AG04450 (cell line): ENCODE data around the gene DENND6B. TPM values are rescaled to one million over a fixed set of nuclear protein-coding genes. Genes with fewer than 3 reads are reported as not detected.
A peak's percentile ranks its signal among the peaks of the same experiment; 100 is the strongest.
"Not testable (repeated sequence)": the region's sequence is repeated elsewhere in the genome, so short reads cannot be mapped to it uniquely, and the experiment has no call there.

Source experiments
- CTCF ChIA-PET: fragments of 300-600, 350-600 bp; formaldehyde crosslinking; extraction: SDS; loops from one replicate; lab custom pipeline; 2022; ENCODE audit warnings: antibody characterized with exemption, inconsistent platforms; lab: Charles Lee
- POLR2A ChIA-PET: fragments of 350-600 bp; formaldehyde crosslinking; extraction: SDS; loops from one replicate; lab custom pipeline; 2021; ENCODE audit warnings: antibody characterized with exemption, inconsistent platforms; lab: Yijun Ruan, JAX
- DNase-seq: peaks from one replicate; pipeline ENCODE4 v3.0.0-alpha.2; 2011; ENCODE audit warnings: low read depth, low spot score
- H3K27ac ChIP-seq: one replicate; pipeline ENCODE4 v1.5.1; 2012; ENCODE audit warnings: low read depth, low read length, control low read depth
- H3K27me3 ChIP-seq: one replicate; pipeline ENCODE4 v1.6.0; 2012; ENCODE audit warnings: low read length; ENCODE audit not compliant: control insufficient read depth, insufficient read depth
- H3K4me3 ChIP-seq: 2 replicates; pipeline ENCODE4 v1.5.1; 2011; ENCODE audit warnings: mild to moderate bottlenecking, low read depth, low read length, control low read depth
- H3K9me3 ChIP-seq: 2 replicates; pipeline ENCODE4 v1.5.1; 2012; ENCODE audit warnings: low read length; ENCODE audit not compliant: control insufficient read depth, insufficient read depth
- CTCF ChIP-seq: IDR thresholded peaks from 2 replicates; pipeline ENCODE4 v1.5.1; 2011; ENCODE audit warnings: low read depth, low read length, control low read depth, inconsistent platforms
- polyA plus RNA-seq: library from polyadenylated mRNA; depleted of rRNA; stranded (reverse); fragments of >200 nt; gene quantifications from 2 replicates; pipeline ENCODE4 v1.2.3, GENCODE V29; 2011

DENND6B gene
- polyA plus RNA-seq, 1 experiment, result 2.4 TPM

- TF ChIP-seq CTCF, result no peak
- Histone ChIP-seq H3K9me3 (no peaks in the 10 kb centered on the region; the same call in 1 of the 2 replicates), H3K27ac (peak overlapping the region; percentile 52), H3K27me3 (no peaks in the 10 kb centered on the region), H3K4me3 (peak overlapping the region; percentile 63)
- CTCF ChIA-PET, result interaction anchor here (0.6 to 4.7 kb wide), 6 partner anchors 14 to 85 kb away, joined by 3 to 23 read pairs (median 4); partner anchors contain the start of gene MAPK12
- no peak for DNase-seq
- POLR2A ChIA-PET, result no interaction called here
These were observed 853 bp upstream of the DENND6B start for GRCh38 chr22:50327711-50328019.

GRCh38 chr22:50326225-50326955, 422 bp downstream of the DENND6B start:
- H3K27ac ChIP-seq, result no peak overlapping the region

GRCh38 chr22:50325444-50326224, 1.2 kb downstream of the DENND6B start:
- no peaks in the 10 kb centered on the region; the same call in 1 of the 2 replicates for H3K9me3 ChIP-seq
- H3K4me3 ChIP-seq, result peak overlapping the region; percentile 62

More at GRCh38 chr22:50326225-50326955, 422 bp downstream of the DENND6B start:
- TF ChIP-seq CTCF, result no peak
- H3K4me3 ChIP-seq, result peak overlapping the region; percentile 62
- ChIA-PET POLR2A (interaction anchor here (0.6 kb wide), 1 partner anchor 25 kb away, joined by 5 read pairs; no protein-coding TSS in a partner anchor), CTCF (interaction anchor here (0.6 to 1.1 kb wide), 8 partner anchors 10 to 84 kb away, joined by 3 to 5 read pairs (median 4); partner anchors contain the start of gene HDAC10)
- H3K27me3 ChIP-seq, result no peaks in the 10 kb centered on the region
- no peaks in the 10 kb centered on the region; the same call in 1 of the 2 replicates for H3K9me3 ChIP-seq
- DNase-seq, result no peak

GRCh38 chr22:50323900-50324299, 2.9 kb downstream of the DENND6B start:
- DNase-seq, result no peak

More at GRCh38 chr22:50325444-50326224, 1.2 kb downstream of the DENND6B start:
- ChIA-PET CTCF (interaction anchor here (0.6 to 1.4 kb wide), 5 partner anchors 15 to 83 kb away, joined by 3 to 5 read pairs (median 4); partner anchors contain the start of gene HDAC10), POLR2A (interaction anchor here (0.6 to 0.7 kb wide), 2 partner anchors 26 to 32 kb away, joined by 5 to 6 read pairs; no protein-coding TSS in a partner anchor)
- peaks cover under 1% of the 10 kb centered on the region for H3K27me3 ChIP-seq
- TF ChIP-seq CTCF, result no peak
- no peak overlapping the region for H3K27ac ChIP-seq
- no peak for DNase-seq

GRCh38 chr22:50322382-50323104, 4.3 kb downstream of the DENND6B start:
- CTCF ChIA-PET, H3K9me3 ChIP-seq, H3K27me3 ChIP-seq, H3K27ac ChIP-seq, H3K4me3 ChIP-seq, DNase-seq: not testable (repeated sequence)
- POLR2A ChIA-PET, result interaction anchor here (0.6 kb wide), 1 partner anchor 26 kb away, joined by 9 read pairs; no protein-coding TSS in a partner anchor

More at GRCh38 chr22:50323900-50324299, 2.9 kb downstream of the DENND6B start:
- no peaks in the 10 kb centered on the region; the same call in 1 of the 2 replicates for H3K9me3 ChIP-seq
- TF ChIP-seq CTCF, result no peak
- H3K4me3 ChIP-seq, result no peak overlapping the region
- CTCF ChIA-PET, result interaction anchor here (0.6 kb wide), 1 partner anchor 167 kb away, joined by 3 read pairs; no protein-coding TSS in a partner anchor
- peaks cover 6% of the 10 kb centered on the region for H3K27me3 ChIP-seq
- POLR2A ChIA-PET, result no interaction called here
- H3K27ac ChIP-seq, result no peak overlapping the region
